Transverse colon (tissue), 4 donors: ENCODE data around the gene DCAF6.

Experiments
- POLR2A ChIP-seq: fragments of 450-650 bp; IDR thresholded peaks from one replicate; pipeline ENCODE4 v1.6.1; 2016; ENCODE audit warnings: antibody characterized with exemption, mild to moderate bottlenecking, moderate library complexity
- POLR2AphosphoS5 ChIP-seq, 3 donors: sonication (generic); formaldehyde crosslinking; IDR thresholded peaks; one replicate each; pipeline ENCODE4 v1.6.1; 2016; ENCODE audit warnings: antibody characterized with exemption in 3 of 3
- TF ChIP-seq, protein P1 (sequence below), 5 experiments: fragments of 200-600 bp in 3 of 5; fragments of 450-650 bp in 2 of 5; sonication (generic) in 3 of 5; IDR thresholded peaks; 1 replicate in 2 of 5; 2 replicates in 3 of 5; pipeline ENCODE4 v1.5.1; 2016 to 2017; ENCODE audit warnings: antibody characterized with exemption in 5 of 5, inconsistent platforms in 3 of 5, mild to moderate bottlenecking in 2 of 5, moderate library complexity in 1 of 5

DNA sequence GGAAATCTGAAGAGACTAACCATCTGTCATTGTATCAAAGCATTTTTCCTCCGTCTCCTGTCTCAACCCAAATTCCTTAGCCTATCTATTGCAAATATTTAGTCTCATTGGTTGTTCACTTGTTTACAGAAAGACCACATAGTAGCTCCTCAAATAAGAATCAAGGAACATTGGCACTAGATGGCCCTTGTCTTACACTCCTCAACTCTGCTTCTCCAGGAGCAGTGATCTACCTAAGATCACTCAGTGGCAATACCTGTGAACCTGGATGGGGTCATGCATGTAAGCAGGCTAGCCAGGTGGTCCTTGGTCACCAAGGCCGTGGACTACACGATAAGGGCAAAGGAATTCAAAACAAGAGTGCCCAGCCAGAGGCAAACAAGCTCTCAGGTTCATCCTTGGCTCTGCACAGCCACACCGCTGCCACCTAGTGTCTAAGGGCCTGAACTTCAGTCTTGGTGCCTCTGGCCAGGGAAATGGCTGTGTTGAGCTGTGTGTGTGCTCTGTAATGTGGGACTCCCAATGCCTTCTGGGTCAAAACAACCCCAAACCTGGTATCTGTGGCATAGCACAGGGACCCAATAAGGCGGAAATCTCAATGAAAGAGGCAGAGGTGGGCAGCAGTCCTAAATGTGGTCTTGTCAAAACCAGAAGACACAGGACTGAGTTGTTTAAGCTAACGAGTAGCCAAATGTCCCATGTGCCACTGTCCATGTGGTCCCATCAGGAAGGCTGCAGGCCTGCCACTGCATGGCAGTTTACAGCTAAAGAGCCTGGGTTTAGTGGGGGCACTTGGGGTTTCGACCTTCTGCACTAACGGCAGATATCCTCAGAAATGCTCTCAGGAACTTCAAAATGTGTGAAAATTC, 145.8 kb downstream of the DCAF6 start:
- TF ChIP-seq POLR2A (no peak), POLR2AphosphoS5 (IDR thresholded peaks at IDR 0.05) (no peak)
- TF ChIP-seq, protein P1, sequence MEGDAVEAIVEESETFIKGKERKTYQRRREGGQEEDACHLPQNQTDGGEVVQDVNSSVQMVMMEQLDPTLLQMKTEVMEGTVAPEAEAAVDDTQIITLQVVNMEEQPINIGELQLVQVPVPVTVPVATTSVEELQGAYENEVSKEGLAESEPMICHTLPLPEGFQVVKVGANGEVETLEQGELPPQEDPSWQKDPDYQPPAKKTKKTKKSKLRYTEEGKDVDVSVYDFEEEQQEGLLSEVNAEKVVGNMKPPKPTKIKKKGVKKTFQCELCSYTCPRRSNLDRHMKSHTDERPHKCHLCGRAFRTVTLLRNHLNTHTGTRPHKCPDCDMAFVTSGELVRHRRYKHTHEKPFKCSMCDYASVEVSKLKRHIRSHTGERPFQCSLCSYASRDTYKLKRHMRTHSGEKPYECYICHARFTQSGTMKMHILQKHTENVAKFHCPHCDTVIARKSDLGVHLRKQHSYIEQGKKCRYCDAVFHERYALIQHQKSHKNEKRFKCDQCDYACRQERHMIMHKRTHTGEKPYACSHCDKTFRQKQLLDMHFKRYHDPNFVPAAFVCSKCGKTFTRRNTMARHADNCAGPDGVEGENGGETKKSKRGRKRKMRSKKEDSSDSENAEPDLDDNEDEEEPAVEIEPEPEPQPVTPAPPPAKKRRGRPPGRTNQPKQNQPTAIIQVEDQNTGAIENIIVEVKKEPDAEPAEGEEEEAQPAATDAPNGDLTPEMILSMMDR (IDR thresholded peaks at IDR 0.05), result peak; percentile 76 to 86 (median 83)
